Fibroblast of skin of right quadriceps (primary cell): ENCODE measurements around the gene TMEM266.

Experiments
- DNase-seq: peaks from one replicate; pipeline ENCODE4 v3.0.0-alpha.2; 2013

The TMEM266 gene

GRCh38 chr15:76135516-76135915, 75.7 kb downstream of the TMEM266 start:
- DNase-seq: no peak

- DNase-seq: no peak
Observed at GRCh38 chr15:76138436-76138835, 78.7 kb downstream of the TMEM266 start.

- peak; percentile 64 for DNase-seq
Observed at GRCh38 chr15:76139368-76140073, 79.7 kb downstream of the TMEM266 start.

- DNase-seq: no peak
Observed at GRCh38 chr15:76140074-76140464, 80.3 kb downstream of the TMEM266 start.

- DNase-seq: no peak
Observed at GRCh38 chr15:76146812-76147211, 87.0 kb downstream of the TMEM266 start.

GRCh38 chr15:76147906-76148570, 88.3 kb downstream of the TMEM266 start:
- DNase-seq: peak; percentile 16

- DNase-seq: peak; percentile 28
Observed at GRCh38 chr15:76149291-76149915, 89.6 kb downstream of the TMEM266 start.

GRCh38 chr15:76150513-76150912, 90.7 kb downstream of the TMEM266 start:
- DNase-seq: no peak

- peak; percentile 88 for DNase-seq
Observed at GRCh38 chr15:76150971-76151598, 91.3 kb downstream of the TMEM266 start.

- no peak for DNase-seq
Observed at GRCh38 chr15:76151599-76151974, 91.8 kb downstream of the TMEM266 start.

- DNase-seq: no peak
Observed at GRCh38 chr15:76152197-76152596, 92.4 kb downstream of the TMEM266 start.

- DNase-seq: no peak
Observed at GRCh38 chr15:76153241-76154197, 93.7 kb downstream of the TMEM266 start.

GRCh38 chr15:76155731-76156130, 95.9 kb downstream of the TMEM266 start:
- peak; percentile 74 for DNase-seq

GRCh38 chr15:76158226-76158625, 98.4 kb downstream of the TMEM266 start:
- DNase-seq: no peak

- DNase-seq: no peak
Observed at GRCh38 chr15:76158815-76159214, 99.0 kb downstream of the TMEM266 start.

- no peak for DNase-seq
Observed at GRCh38 chr15:76159282-76159681, 99.5 kb downstream of the TMEM266 start.

- no peak for DNase-seq
Observed at GRCh38 chr15:76160426-76161152, 100.8 kb downstream of the TMEM266 start.

GRCh38 chr15:76161153-76162035, 101.6 kb downstream of the TMEM266 start:
- no peak for DNase-seq

GRCh38 chr15:76162036-76162398, 102.2 kb downstream of the TMEM266 start:
- no peak for DNase-seq

GRCh38 chr15:76162784-76163456, 103.1 kb downstream of the TMEM266 start:
- no peak for DNase-seq
